GM23338 (cell line): ENCODE data around the gene GPC5. TPM values are rescaled to one million over a fixed set of nuclear protein-coding genes. Genes with fewer than 3 reads are reported as not detected.

ENCODE experiments used
- ATAC-seq: fragments of 200-7000 bp; cut with Tn5 transposase; 3 replicates; pipeline ENCODE4 v1.9.1; 2020
- DNase-seq: peaks from one replicate; pipeline ENCODE4 v3.0.0-alpha.2; 2015; ENCODE audit warnings: low spot score
- H2AFZ ChIP-seq: fragments of 200-600 bp; sonication (generic); 2 replicates; pipeline ENCODE4 v1.8.0; 2016; ENCODE audit warnings: antibody characterized with exemption, mild to moderate bottlenecking, moderate library complexity
- H3F3A ChIP-seq: fragments of 200-600 bp; sonication (generic); replicated peaks from 2 replicates; pipeline ENCODE4 v1.8.0; 2017; ENCODE audit warnings: antibody characterized with exemption, mixed run types, low read depth
- H3K27ac ChIP-seq: fragments of 200-600 bp; sonication (generic); 2 replicates; pipeline ENCODE4 v1.6.1; 2016; ENCODE audit warnings: low read depth
- H3K27me3 ChIP-seq: fragments of 200-600 bp; sonication (generic); 2 replicates; pipeline ENCODE4 v1.8.0; 2016; ENCODE audit warnings: mild to moderate bottlenecking, mixed run types, moderate library complexity; ENCODE audit not compliant: insufficient read depth
- H3K36me3 ChIP-seq: fragments of 200-600 bp; sonication (generic); 2 replicates; pipeline ENCODE4 v1.8.0; 2016; ENCODE audit warnings: mild to moderate bottlenecking; ENCODE audit not compliant: insufficient read depth
- H3K4me1 ChIP-seq: fragments of 200-600 bp; sonication (generic); 2 replicates; pipeline ENCODE4 v1.8.0; 2016; ENCODE audit warnings: mild to moderate bottlenecking, moderate library complexity; ENCODE audit not compliant: insufficient read depth
- H3K4me2 ChIP-seq: fragments of 200-600 bp; sonication (generic); 2 replicates; pipeline ENCODE4 v1.7.1; 2017; ENCODE audit warnings: mixed run types
- H3K4me3 ChIP-seq: fragments of 200-600 bp; sonication (generic); 2 replicates; pipeline ENCODE4 v1.6.1; 2016; ENCODE audit warnings: mixed run types
- H3K79me2 ChIP-seq: fragments of 200-600 bp; sonication (generic); replicated peaks from 2 replicates; pipeline ENCODE4 v1.8.0; 2017; ENCODE audit warnings: mild to moderate bottlenecking; ENCODE audit not compliant: insufficient read depth
- H3K9me2 ChIP-seq: fragments of 200-600 bp; sonication (generic); 2 replicates; pipeline ENCODE4 v1.8.0; 2017; ENCODE audit not compliant: insufficient read depth
- H4K20me1 ChIP-seq: fragments of 200-600 bp; sonication (generic); replicated peaks from 2 replicates; pipeline ENCODE4 v1.8.0; 2017; ENCODE audit warnings: mild to moderate bottlenecking; ENCODE audit not compliant: insufficient read depth
- H3K27ac Mint-ChIP-seq: 2 replicates; pipeline ENCODE4 v1.8.0; 2020; ENCODE audit warnings: inconsistent platforms, mild to moderate bottlenecking, moderate library complexity, mixed read lengths
- H3K27me3 Mint-ChIP-seq: 3 replicates; pipeline ENCODE4 v1.8.0; 2022; ENCODE audit warnings: low read depth, mild to moderate bottlenecking, moderate library complexity, mixed read lengths, inconsistent platforms; ENCODE audit not compliant: insufficient read depth, poor library complexity
- H3K36me3 Mint-ChIP-seq: 3 replicates; pipeline ENCODE4 v1.8.0; 2021; ENCODE audit warnings: low read depth, mild to moderate bottlenecking, inconsistent platforms, moderate library complexity, mixed read lengths
- H3K4me1 Mint-ChIP-seq: 3 replicates; pipeline ENCODE4 v1.8.0; 2020; ENCODE audit warnings: mild to moderate bottlenecking, inconsistent platforms, mixed read lengths
- H3K4me3 Mint-ChIP-seq: 3 replicates; pipeline ENCODE4 v1.8.0; 2021; ENCODE audit warnings: moderate library complexity, mild to moderate bottlenecking, inconsistent platforms, mixed read lengths
- H3K9me3 Mint-ChIP-seq: 3 replicates; pipeline ENCODE4 v1.8.0; 2020; ENCODE audit warnings: moderate library complexity, mild to moderate bottlenecking, inconsistent platforms, mixed read lengths
- CREB1 ChIP-seq: fragments of 250-450 bp; sonication (Bioruptor Pico); IDR thresholded peaks from 2 replicates; pipeline ENCODE4 v1.5.0; 2020; ENCODE audit warnings: low read depth, mild to moderate bottlenecking, moderate library complexity
- EZH2 ChIP-seq: fragments of 200-600 bp; sonication (generic); IDR thresholded peaks from one replicate; pipeline ENCODE4 v1.8.0; 2017; ENCODE audit warnings: antibody characterized with exemption, mild to moderate bottlenecking, low read depth; ENCODE audit not compliant: unreplicated experiment
- EZH2phosphoT487 ChIP-seq: fragments of 200-600 bp; sonication (generic); IDR thresholded peaks from one replicate; pipeline ENCODE4 v1.8.1; 2018; ENCODE audit warnings: antibody characterized with exemption; ENCODE audit not compliant: unreplicated experiment
- JUNB ChIP-seq: IDR thresholded peaks from one replicate; pipeline ENCODE4 v1.6.1; 2016; ENCODE audit warnings: antibody characterized with exemption; ENCODE audit not compliant: unreplicated experiment
- POLR2AphosphoS5 ChIP-seq: IDR thresholded peaks from 2 replicates; pipeline ENCODE4 v1.6.1; 2016; ENCODE audit warnings: antibody characterized with exemption, low read depth
- STAT1 ChIP-seq: IDR thresholded peaks from one replicate; pipeline ENCODE4 v1.6.1; 2016; ENCODE audit warnings: antibody characterized with exemption; ENCODE audit not compliant: unreplicated experiment
- ZNF114 ChIP-seq: fragments of 250-450 bp; sonication (Bioruptor Pico); IDR thresholded peaks from 2 replicates; pipeline ENCODE4 v1.5.0; 2020; ENCODE audit warnings: mild to moderate bottlenecking, moderate library complexity
- ZNF331 ChIP-seq: fragments of 250-450 bp; sonication (Bioruptor Pico); IDR thresholded peaks from 2 replicates; pipeline ENCODE4 v1.5.0; 2020; ENCODE audit warnings: low read depth, mild to moderate bottlenecking, moderate library complexity
- polyA plus RNA-seq: library from polyadenylated mRNA; unstranded; fragments of >200 nt; fragmentation: Nextera tagmentation; extraction: Ambion mirVana; gene quantifications from 2 replicates; pipeline ENCODE4 v1.2.1, GENCODE V29; 2016
- total RNA-seq: library from RNA; depleted of rRNA; stranded (reverse); fragments of >200 nt; shearing (Covaris generic); gene quantifications from 2 replicates; pipeline ENCODE4 v1.2.3, GENCODE V29; 2014
- TF ChIP-seq, protein P1 (sequence below): IDR thresholded peaks from one replicate; pipeline ENCODE4 v1.6.1; 2018; ENCODE audit warnings: antibody characterized with exemption; ENCODE audit not compliant: unreplicated experiment
- TF ChIP-seq, protein P2 (sequence below): IDR thresholded peaks from 2 replicates; pipeline ENCODE4 v1.6.1; 2016; ENCODE audit warnings: antibody characterized with exemption
- TF ChIP-seq, protein P3 (sequence below), 2 experiments: fragments of 200-600 bp in 1 of 2; sonication (generic) in 1 of 2; conservative IDR thresholded peaks; 2 replicates each; pipeline versions ENCODE4 v1.5.1 to v1.6.1; 2016 to 2017; ENCODE audit warnings: antibody characterized with exemption in 2 of 2, low read depth in 2 of 2, mild to moderate bottlenecking in 2 of 2, moderate library complexity in 1 of 2

Gene GPC5
- total and polyA plus RNA-seq, 2 experiments from 2014 or later: 0.95 to 1.1 TPM

DNA sequence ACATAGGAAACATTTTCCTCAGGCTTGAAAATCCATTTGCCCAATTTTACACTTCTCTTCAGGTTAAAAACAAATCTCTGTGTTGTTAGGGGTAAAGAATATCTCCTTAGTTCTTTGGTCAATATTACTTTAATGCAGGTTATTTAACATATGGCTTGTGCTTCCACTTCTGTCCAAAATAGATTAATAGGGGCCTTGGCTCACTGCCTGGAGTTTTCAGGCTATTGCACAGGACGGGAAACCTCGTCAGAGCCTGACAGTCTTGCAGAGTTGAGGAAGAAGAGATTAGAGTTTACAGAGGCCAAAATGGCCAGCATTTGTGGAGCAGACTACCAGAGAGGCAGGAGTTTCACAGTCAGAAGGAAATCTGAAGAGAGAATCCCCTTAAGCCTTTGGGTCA, 964.3 kb downstream of the GPC5 start (continued):
- TF ChIP-seq, protein P1, sequence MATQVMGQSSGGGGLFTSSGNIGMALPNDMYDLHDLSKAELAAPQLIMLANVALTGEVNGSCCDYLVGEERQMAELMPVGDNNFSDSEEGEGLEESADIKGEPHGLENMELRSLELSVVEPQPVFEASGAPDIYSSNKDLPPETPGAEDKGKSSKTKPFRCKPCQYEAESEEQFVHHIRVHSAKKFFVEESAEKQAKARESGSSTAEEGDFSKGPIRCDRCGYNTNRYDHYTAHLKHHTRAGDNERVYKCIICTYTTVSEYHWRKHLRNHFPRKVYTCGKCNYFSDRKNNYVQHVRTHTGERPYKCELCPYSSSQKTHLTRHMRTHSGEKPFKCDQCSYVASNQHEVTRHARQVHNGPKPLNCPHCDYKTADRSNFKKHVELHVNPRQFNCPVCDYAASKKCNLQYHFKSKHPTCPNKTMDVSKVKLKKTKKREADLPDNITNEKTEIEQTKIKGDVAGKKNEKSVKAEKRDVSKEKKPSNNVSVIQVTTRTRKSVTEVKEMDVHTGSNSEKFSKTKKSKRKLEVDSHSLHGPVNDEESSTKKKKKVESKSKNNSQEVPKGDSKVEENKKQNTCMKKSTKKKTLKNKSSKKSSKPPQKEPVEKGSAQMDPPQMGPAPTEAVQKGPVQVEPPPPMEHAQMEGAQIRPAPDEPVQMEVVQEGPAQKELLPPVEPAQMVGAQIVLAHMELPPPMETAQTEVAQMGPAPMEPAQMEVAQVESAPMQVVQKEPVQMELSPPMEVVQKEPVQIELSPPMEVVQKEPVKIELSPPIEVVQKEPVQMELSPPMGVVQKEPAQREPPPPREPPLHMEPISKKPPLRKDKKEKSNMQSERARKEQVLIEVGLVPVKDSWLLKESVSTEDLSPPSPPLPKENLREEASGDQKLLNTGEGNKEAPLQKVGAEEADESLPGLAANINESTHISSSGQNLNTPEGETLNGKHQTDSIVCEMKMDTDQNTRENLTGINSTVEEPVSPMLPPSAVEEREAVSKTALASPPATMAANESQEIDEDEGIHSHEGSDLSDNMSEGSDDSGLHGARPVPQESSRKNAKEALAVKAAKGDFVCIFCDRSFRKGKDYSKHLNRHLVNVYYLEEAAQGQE: no peak
- TF ChIP-seq EZH2 (no peak), ZNF331 (CRISPR knock-in tag) (no peak), CREB1 (no peak), EZH2phosphoT487 (no peak), ZNF114 (CRISPR knock-in tag) (no peak)

DNA sequence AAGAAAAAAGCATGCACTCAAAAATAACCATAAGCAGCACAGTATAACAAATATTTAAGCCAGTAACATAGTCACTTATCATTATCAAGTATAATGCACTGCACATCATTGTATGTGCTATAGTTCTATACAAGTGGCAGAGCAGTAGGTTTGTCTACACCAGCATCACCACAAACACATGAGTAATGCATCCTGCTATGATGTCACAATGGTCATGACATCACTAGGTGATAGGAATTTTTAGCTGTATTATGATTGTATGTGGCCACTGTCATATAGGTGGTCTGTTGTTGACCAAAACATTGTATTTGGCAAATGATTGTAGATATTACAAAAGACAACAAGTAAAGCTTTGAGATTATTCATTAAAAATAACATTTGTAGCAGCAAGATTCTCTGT, 967.5 kb downstream of the GPC5 start:
- no peak overlapping the region for H3K4me3 ChIP-seq
- H3K4me1 ChIP-seq: 0 out of 2 replicates have a peak, but pooled peaks cover under 1% of the 10 kb centered on the region
- DNase-seq (no peak), ATAC-seq (no peak)
- no peaks in the 10 kb centered on the region for H3K36me3 Mint-ChIP-seq
- no peaks in the 10 kb centered on the region; the same call in 2 of the 3 replicates for H3K9me3 Mint-ChIP-seq
- H3K27ac Mint-ChIP-seq: no peak overlapping the region
- H3K79me2 ChIP-seq: no peaks in the 10 kb centered on the region
- H3K4me3 Mint-ChIP-seq: no peak overlapping the region
- H3K27me3 Mint-ChIP-seq: no peaks in the 10 kb centered on the region
- no peaks in the 10 kb centered on the region for H3K27me3 ChIP-seq
- H3K4me1 Mint-ChIP-seq: peaks cover 4% of the 10 kb centered on the region; the same call in 1 of the 3 replicates
- H2AFZ ChIP-seq: no peak overlapping the region
- no peaks in the 10 kb centered on the region; the same call in 1 of the 2 replicates for H3K9me2 ChIP-seq
- no peaks in the 10 kb centered on the region for H3F3A ChIP-seq
- no peak overlapping the region for H3K27ac ChIP-seq
- no peaks in the 10 kb centered on the region for H4K20me1 ChIP-seq
- H3K4me2 ChIP-seq: no peak overlapping the region
- no peaks in the 10 kb centered on the region for H3K36me3 ChIP-seq
- no peak for TF ChIP-seq EZH2phosphoT487
- TF ChIP-seq ZNF114 (CRISPR knock-in tag): no peak
- TF ChIP-seq, protein P2, sequence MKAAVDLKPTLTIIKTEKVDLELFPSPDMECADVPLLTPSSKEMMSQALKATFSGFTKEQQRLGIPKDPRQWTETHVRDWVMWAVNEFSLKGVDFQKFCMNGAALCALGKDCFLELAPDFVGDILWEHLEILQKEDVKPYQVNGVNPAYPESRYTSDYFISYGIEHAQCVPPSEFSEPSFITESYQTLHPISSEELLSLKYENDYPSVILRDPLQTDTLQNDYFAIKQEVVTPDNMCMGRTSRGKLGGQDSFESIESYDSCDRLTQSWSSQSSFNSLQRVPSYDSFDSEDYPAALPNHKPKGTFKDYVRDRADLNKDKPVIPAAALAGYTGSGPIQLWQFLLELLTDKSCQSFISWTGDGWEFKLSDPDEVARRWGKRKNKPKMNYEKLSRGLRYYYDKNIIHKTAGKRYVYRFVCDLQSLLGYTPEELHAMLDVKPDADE: no peak
- no peak for TF ChIP-seq EZH2
- no peak for TF ChIP-seq POLR2AphosphoS5
- no peak for TF ChIP-seq STAT1
- TF ChIP-seq, protein P1: no peak
- TF ChIP-seq, protein P3, sequence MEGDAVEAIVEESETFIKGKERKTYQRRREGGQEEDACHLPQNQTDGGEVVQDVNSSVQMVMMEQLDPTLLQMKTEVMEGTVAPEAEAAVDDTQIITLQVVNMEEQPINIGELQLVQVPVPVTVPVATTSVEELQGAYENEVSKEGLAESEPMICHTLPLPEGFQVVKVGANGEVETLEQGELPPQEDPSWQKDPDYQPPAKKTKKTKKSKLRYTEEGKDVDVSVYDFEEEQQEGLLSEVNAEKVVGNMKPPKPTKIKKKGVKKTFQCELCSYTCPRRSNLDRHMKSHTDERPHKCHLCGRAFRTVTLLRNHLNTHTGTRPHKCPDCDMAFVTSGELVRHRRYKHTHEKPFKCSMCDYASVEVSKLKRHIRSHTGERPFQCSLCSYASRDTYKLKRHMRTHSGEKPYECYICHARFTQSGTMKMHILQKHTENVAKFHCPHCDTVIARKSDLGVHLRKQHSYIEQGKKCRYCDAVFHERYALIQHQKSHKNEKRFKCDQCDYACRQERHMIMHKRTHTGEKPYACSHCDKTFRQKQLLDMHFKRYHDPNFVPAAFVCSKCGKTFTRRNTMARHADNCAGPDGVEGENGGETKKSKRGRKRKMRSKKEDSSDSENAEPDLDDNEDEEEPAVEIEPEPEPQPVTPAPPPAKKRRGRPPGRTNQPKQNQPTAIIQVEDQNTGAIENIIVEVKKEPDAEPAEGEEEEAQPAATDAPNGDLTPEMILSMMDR (conservative IDR thresholded peaks at IDR 0.05; ENCODE audit: low read depth in 2 of 2): no peak
- TF ChIP-seq JUNB: no peak
- no peak for TF ChIP-seq ZNF331 (CRISPR knock-in tag)
